ENCODE measurements around the gene IPO4. TPM values are rescaled to one million over a fixed set of nuclear protein-coding genes. Genes with fewer than 3 reads are reported as not detected.
A peak's percentile ranks its signal among the peaks of the same experiment; 100 is the strongest.

Gene IPO4
- total and polyA plus RNA-seq, 2 of the 13 experiments (the other 11 are each of a cell fraction or from before 2014, with no cell fraction given) = 39.0 to 179 TPM

- TF ChIP-seq ZFP82 (CRISPR knock-in tag; IDR thresholded peaks at IDR 0.05; ENCODE audit: borderline replicate concordance) = no peak
- TF ChIP-seq, protein P1, sequence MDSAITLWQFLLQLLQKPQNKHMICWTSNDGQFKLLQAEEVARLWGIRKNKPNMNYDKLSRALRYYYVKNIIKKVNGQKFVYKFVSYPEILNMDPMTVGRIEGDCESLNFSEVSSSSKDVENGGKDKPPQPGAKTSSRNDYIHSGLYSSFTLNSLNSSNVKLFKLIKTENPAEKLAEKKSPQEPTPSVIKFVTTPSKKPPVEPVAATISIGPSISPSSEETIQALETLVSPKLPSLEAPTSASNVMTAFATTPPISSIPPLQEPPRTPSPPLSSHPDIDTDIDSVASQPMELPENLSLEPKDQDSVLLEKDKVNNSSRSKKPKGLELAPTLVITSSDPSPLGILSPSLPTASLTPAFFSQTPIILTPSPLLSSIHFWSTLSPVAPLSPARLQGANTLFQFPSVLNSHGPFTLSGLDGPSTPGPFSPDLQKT (CRISPR knock-in tag; IDR thresholded peaks at IDR 0.05; ENCODE audit: borderline replicate concordance) = no peak
- peak; percentile 98 for TF ChIP-seq CREM (IDR thresholded peaks at IDR 0.05)
- TF ChIP-seq CREM (CRISPR knock-in tag; IDR thresholded peaks at IDR 0.05) = peak; percentile 87
- TF ChIP-seq, protein P2, sequence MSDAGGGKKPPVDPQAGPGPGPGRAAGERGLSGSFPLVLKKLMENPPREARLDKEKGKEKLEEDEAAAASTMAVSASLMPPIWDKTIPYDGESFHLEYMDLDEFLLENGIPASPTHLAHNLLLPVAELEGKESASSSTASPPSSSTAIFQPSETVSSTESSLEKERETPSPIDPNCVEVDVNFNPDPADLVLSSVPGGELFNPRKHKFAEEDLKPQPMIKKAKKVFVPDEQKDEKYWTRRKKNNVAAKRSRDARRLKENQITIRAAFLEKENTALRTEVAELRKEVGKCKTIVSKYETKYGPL (CRISPR knock-in tag; IDR thresholded peaks at IDR 0.05) = peak; percentile 71
- peak; percentile 97 for TF ChIP-seq GATAD1 (CRISPR knock-in tag; IDR thresholded peaks at IDR 0.05)
- peak; percentile 81; the same call in 1 of the 2 replicates for TF ChIP-seq KIAA2018 (CRISPR knock-in tag; IDR thresholded peaks at IDR 0.05; ENCODE audit: borderline replicate concordance)
- peak; percentile 99 for TF ChIP-seq ZNF224 (CRISPR knock-in tag; IDR thresholded peaks at IDR 0.05)
- TF ChIP-seq, protein P3, sequence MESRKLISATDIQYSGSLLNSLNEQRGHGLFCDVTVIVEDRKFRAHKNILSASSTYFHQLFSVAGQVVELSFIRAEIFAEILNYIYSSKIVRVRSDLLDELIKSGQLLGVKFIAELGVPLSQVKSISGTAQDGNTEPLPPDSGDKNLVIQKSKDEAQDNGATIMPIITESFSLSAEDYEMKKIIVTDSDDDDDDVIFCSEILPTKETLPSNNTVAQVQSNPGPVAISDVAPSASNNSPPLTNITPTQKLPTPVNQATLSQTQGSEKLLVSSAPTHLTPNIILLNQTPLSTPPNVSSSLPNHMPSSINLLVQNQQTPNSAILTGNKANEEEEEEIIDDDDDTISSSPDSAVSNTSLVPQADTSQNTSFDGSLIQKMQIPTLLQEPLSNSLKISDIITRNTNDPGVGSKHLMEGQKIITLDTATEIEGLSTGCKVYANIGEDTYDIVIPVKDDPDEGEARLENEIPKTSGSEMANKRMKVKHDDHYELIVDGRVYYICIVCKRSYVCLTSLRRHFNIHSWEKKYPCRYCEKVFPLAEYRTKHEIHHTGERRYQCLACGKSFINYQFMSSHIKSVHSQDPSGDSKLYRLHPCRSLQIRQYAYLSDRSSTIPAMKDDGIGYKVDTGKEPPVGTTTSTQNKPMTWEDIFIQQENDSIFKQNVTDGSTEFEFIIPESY (CRISPR knock-in tag; IDR thresholded peaks at IDR 0.05) = 0 out of 2 replicates have a peak, but pooled peaks have one; percentile 71
- TF ChIP-seq ZZZ3 (CRISPR knock-in tag; IDR thresholded peaks at IDR 0.05; ENCODE audit: borderline replicate concordance) = peak; percentile 97
- TF ChIP-seq, protein P4, sequence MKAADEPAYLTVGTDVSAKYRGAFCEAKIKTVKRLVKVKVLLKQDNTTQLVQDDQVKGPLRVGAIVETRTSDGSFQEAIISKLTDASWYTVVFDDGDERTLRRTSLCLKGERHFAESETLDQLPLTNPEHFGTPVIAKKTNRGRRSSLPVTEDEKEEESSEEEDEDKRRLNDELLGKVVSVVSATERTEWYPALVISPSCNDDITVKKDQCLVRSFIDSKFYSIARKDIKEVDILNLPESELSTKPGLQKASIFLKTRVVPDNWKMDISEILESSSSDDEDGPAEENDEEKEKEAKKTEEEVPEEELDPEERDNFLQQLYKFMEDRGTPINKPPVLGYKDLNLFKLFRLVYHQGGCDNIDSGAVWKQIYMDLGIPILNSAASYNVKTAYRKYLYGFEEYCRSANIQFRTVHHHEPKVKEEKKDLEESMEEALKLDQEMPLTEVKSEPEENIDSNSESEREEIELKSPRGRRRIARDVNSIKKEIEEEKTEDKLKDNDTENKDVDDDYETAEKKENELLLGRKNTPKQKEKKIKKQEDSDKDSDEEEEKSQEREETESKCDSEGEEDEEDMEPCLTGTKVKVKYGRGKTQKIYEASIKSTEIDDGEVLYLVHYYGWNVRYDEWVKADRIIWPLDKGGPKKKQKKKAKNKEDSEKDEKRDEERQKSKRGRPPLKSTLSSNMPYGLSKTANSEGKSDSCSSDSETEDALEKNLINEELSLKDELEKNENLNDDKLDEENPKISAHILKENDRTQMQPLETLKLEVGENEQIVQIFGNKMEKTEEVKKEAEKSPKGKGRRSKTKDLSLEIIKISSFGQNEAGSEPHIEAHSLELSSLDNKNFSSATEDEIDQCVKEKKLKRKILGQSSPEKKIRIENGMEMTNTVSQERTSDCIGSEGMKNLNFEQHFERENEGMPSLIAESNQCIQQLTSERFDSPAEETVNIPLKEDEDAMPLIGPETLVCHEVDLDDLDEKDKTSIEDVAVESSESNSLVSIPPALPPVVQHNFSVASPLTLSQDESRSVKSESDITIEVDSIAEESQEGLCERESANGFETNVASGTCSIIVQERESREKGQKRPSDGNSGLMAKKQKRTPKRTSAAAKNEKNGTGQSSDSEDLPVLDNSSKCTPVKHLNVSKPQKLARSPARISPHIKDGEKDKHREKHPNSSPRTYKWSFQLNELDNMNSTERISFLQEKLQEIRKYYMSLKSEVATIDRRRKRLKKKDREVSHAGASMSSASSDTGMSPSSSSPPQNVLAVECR (CRISPR knock-in tag; IDR thresholded peaks at IDR 0.05; ENCODE audit: borderline replicate concordance) = peak; percentile 98
Measured at GRCh38 chr14:24215495-24216344, 27.1 kb upstream of the IPO4 start, which contains the start of gene MDP1 (continued).

All from HepG2 (cell line).